Measurements from ENCODE around the gene AP1B1.

DNA sequence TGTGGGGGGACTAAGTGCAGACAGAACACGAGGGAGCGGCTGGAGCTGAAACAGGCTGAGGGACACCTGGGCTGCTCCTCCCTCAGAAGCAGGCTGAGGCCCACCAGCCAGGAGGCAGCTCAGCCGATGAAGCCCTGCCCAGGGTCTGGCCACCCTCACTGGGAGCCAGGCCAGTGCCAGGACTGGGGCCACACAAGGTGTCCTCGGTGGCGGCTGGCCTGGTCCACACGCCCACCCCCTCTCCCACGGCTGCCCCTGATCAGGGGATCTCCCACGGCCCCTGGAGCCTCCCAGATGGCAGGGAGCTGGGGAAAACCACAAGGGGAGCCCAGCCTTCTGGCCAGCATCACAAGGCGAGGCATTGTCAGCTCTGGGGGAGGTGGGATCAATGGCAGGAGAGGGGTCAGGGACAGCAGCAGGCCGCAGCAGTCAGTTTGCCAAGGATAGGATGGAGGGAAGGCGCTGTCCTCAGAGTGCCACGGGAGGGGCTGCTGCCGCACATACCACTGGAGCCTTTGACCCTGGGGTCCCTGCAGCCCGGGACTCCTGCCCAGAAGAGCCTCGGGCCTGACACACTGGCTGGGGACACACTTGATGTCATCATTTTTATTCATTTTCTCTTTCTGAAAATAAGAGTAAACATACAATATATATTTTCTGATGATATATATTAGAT is 61.1 kb downstream of the AP1B1 start:
- TF ChIP-seq, protein P1, sequence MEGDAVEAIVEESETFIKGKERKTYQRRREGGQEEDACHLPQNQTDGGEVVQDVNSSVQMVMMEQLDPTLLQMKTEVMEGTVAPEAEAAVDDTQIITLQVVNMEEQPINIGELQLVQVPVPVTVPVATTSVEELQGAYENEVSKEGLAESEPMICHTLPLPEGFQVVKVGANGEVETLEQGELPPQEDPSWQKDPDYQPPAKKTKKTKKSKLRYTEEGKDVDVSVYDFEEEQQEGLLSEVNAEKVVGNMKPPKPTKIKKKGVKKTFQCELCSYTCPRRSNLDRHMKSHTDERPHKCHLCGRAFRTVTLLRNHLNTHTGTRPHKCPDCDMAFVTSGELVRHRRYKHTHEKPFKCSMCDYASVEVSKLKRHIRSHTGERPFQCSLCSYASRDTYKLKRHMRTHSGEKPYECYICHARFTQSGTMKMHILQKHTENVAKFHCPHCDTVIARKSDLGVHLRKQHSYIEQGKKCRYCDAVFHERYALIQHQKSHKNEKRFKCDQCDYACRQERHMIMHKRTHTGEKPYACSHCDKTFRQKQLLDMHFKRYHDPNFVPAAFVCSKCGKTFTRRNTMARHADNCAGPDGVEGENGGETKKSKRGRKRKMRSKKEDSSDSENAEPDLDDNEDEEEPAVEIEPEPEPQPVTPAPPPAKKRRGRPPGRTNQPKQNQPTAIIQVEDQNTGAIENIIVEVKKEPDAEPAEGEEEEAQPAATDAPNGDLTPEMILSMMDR (conservative IDR thresholded peaks at IDR 0.05 in 1 of 2, IDR thresholded peaks at IDR 0.05 in 1 of 2; ENCODE audit: extremely low read depth in 1 of 2, insufficient read depth in 1 of 2, low read depth in 1 of 2, low read length in 2 of 2), result no peak
- TF ChIP-seq EZH2 (IDR thresholded peaks at IDR 0.05; ENCODE audit: borderline replicate concordance, low read length), result no peak

Data from mammary epithelial cell (primary cell).